ENCODE measurements around the gene INSYN1. TPM values are rescaled to one million over a fixed set of nuclear protein-coding genes. Genes with fewer than 3 reads are reported as not detected.
A peak's percentile ranks its signal among the peaks of the same experiment; 100 is the strongest.

Gene INSYN1
- total RNA-seq, 4 donors from 2014 or later: 2.7 to 11.6 (median 7.7) TPM

- peaks cover 38 to 41% of the 10 kb centered on the region in 2 donors for H3K4me1 ChIP-seq
Measured at GRCh38 chr15:73687351-73687750, 65.8 kb downstream of the INSYN1 start.

GRCh38 chr15:73686781-73687256, 66.3 kb downstream of the INSYN1 start:
- no peak for ATAC-seq
- peaks cover 38 to 41% of the 10 kb centered on the region in 2 donors for H3K4me1 ChIP-seq
- intact Hi-C loops (cut with DNase I; ENCODE audit: low total_unique reads): loop anchor here (10.0 kb wide), 1 partner anchor 928 kb away; the partner anchor contains the start of gene CLK3

More at GRCh38 chr15:73687351-73687750, 65.8 kb downstream of the INSYN1 start:
- ATAC-seq (no peak), DNase-seq (no peak)
- Histone ChIP-seq H3K27me3 (no peaks in the 10 kb centered on the region), H3K9me3 (no peaks in the 10 kb centered on the region), H3K36me3 (no peaks in the 10 kb centered on the region), H3K27ac (no peak overlapping the region), H3K4me3 (no peak overlapping the region)
- TF ChIP-seq, protein P1, sequence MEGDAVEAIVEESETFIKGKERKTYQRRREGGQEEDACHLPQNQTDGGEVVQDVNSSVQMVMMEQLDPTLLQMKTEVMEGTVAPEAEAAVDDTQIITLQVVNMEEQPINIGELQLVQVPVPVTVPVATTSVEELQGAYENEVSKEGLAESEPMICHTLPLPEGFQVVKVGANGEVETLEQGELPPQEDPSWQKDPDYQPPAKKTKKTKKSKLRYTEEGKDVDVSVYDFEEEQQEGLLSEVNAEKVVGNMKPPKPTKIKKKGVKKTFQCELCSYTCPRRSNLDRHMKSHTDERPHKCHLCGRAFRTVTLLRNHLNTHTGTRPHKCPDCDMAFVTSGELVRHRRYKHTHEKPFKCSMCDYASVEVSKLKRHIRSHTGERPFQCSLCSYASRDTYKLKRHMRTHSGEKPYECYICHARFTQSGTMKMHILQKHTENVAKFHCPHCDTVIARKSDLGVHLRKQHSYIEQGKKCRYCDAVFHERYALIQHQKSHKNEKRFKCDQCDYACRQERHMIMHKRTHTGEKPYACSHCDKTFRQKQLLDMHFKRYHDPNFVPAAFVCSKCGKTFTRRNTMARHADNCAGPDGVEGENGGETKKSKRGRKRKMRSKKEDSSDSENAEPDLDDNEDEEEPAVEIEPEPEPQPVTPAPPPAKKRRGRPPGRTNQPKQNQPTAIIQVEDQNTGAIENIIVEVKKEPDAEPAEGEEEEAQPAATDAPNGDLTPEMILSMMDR (IDR thresholded peaks at IDR 0.05 in 4 of 5, conservative IDR thresholded peaks at IDR 0.05 in 1 of 5): no peak
- TF ChIP-seq POLR2A (IDR thresholded peaks at IDR 0.05): no peak
- intact Hi-C loops (cut with DNase I; ENCODE audit: low total_unique reads): loop anchor here (10.0 kb wide), 1 partner anchor 927 kb away; the partner anchor contains the start of gene CLK3
- in situ Hi-C loops (cut with MboI; ENCODE audit: low sequenced_read_pairs in 4 of 4): no loop called here

DNA sequence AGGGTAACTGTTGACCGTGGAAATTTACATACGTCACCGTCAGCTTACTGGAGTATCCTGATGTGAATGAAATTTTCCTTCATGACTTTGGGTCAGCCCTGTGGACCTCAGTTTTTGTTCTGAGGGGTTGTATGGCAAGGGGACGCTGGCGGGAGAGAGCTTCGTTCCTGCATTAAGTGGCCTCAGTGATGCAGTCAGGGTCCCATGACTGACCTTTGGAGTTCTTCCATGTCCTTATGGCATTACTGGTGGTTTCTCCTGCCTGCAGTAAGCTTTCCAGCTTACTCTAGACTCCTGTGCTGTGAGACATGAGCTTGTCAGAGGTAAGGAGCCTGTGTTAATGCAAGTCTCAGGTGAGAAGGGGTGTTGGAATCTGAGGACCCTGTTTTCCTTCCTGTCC, 67.2 kb downstream of the INSYN1 start:
- no peak for DNase-seq
- TF ChIP-seq, protein P1 (IDR thresholded peaks at IDR 0.05 in 4 of 5, conservative IDR thresholded peaks at IDR 0.05 in 1 of 5): no peak
- TF ChIP-seq POLR2A (IDR thresholded peaks at IDR 0.05): no peak
- Histone ChIP-seq H3K4me3 (peak overlapping the region in 1 of 4 donors; percentile 34), H3K27ac (peak overlapping the region; percentile 79 to 92 (median 84)), H3K4me1 (peaks cover 30 to 35% of the 10 kb centered on the region in 2 donors), H3K9me3 (no peaks in the 10 kb centered on the region), H3K27me3 (no peaks in the 10 kb centered on the region), H3K36me3 (no peaks in the 10 kb centered on the region)
- no peak for ATAC-seq
- in situ Hi-C loops (cut with MboI; ENCODE audit: low sequenced_read_pairs in 4 of 4) (no loop called here), intact Hi-C loops (cut with DNase I; ENCODE audit: low total_unique reads) (loop anchor here (10.0 kb wide), 1 partner anchor 929 kb away; the partner anchor contains the start of gene CLK3)

More at GRCh38 chr15:73686781-73687256, 66.3 kb downstream of the INSYN1 start:
- no peaks in the 10 kb centered on the region for H3K27me3 ChIP-seq
- TF ChIP-seq, protein P1 (IDR thresholded peaks at IDR 0.05 in 4 of 5, conservative IDR thresholded peaks at IDR 0.05 in 1 of 5): no peak
- TF ChIP-seq POLR2A (IDR thresholded peaks at IDR 0.05): no peak
- H3K27ac ChIP-seq: peak overlapping the region in 1 of 4 donors; percentile 80
- H3K4me3 ChIP-seq: no peak overlapping the region
- in situ Hi-C loops (cut with MboI; ENCODE audit: low sequenced_read_pairs in 4 of 4): no loop called here
- H3K9me3 ChIP-seq: no peaks in the 10 kb centered on the region
- DNase-seq: no peak
- H3K36me3 ChIP-seq: no peaks in the 10 kb centered on the region

Other genes starting within 250 kb of the INSYN1 start
- gene NPTN, start 120.0 kb downstream of the INSYN1 start, total RNA-seq: 10 to 100 TPM; 26.5 to 32.9 (median 29.7) TPM
- 10 to 100 TPM in 3 of 4 donors, 1 to 10 TPM in 1; 9.6 to 21.4 (median 16.6) TPM for gene CD276, start 69.0 kb downstream of the INSYN1 start, total RNA-seq
- not detected for gene TBC1D21, start 120.2 kb upstream of the INSYN1 start, total RNA-seq
- gene LOXL1, start 173.1 kb upstream of the INSYN1 start, total RNA-seq: 10 to 100 TPM in 1 of 4 donors, 1 to 10 TPM in 3; 4.9 to 11.2 (median 5.7) TPM
- 10 to 100 TPM; 15.2 to 28.8 (median 16.9) TPM for gene STOML1, start 238.9 kb upstream of the INSYN1 start, total RNA-seq
- 10 to 100 TPM; 17.3 to 42.1 (median 21.2) TPM for gene PML, start 241.4 kb upstream of the INSYN1 start, total RNA-seq